Measurements from ENCODE around the gene C1QL2. TPM values are rescaled to one million over a fixed set of nuclear protein-coding genes. Genes with fewer than 3 reads are reported as not detected.

Gene C1QL2
- total RNA-seq (ENCODE audit: insufficient read depth, low replicate concordance): 0.48 TPM

- DNase-seq (ENCODE audit: low spot score): no peak
These were observed at the start of gene C1QL2 for GRCh38 chr2:119158563-119159347. Gene C1QL2, minus strand, starts transcription at chr2:119158751. Its CDS starts 482 bp downstream, at chr2:119158269.

GRCh38 chr2:119207447-119207846 lies 48.9 kb upstream of the C1QL2 start:
- DNase-seq (ENCODE audit: low spot score): no peak

- DNase-seq (ENCODE audit: low spot score): no peak
These were observed 47.6 kb upstream of the C1QL2 start for GRCh38 chr2:119206201-119206600.

GRCh38 chr2:119205001-119205706 lies 46.6 kb upstream of the C1QL2 start:
- DNase-seq (ENCODE audit: low spot score): no peak

- DNase-seq (ENCODE audit: low spot score): no peak
These were observed 46.0 kb upstream of the C1QL2 start for GRCh38 chr2:119204525-119204924.

GRCh38 chr2:119202610-119203310 lies 44.2 kb upstream of the C1QL2 start:
- DNase-seq (ENCODE audit: low spot score): no peak

- DNase-seq (ENCODE audit: low spot score): no peak
These were observed 43.3 kb upstream of the C1QL2 start for GRCh38 chr2:119201815-119202214.

- DNase-seq (ENCODE audit: low spot score): peak; percentile 82
These were observed 39.8 kb upstream of the C1QL2 start for GRCh38 chr2:119198240-119198840.

- DNase-seq (ENCODE audit: low spot score): peak; percentile 64
These were observed 39.1 kb upstream of the C1QL2 start for GRCh38 chr2:119197529-119198239.

GRCh38 chr2:119197126-119197405 lies 38.5 kb upstream of the C1QL2 start:
- DNase-seq (ENCODE audit: low spot score): no peak

GRCh38 chr2:119196301-119197125 lies 38.0 kb upstream of the C1QL2 start:
- no peak for DNase-seq (ENCODE audit: low spot score)

- DNase-seq (ENCODE audit: low spot score): no peak
These were observed 37.3 kb upstream of the C1QL2 start for GRCh38 chr2:119195887-119196286.

GRCh38 chr2:119195001-119195400 lies 36.5 kb upstream of the C1QL2 start:
- no peak for DNase-seq (ENCODE audit: low spot score)

GRCh38 chr2:119192893-119193292 lies 34.3 kb upstream of the C1QL2 start:
- no peak for DNase-seq (ENCODE audit: low spot score)

- no peak for DNase-seq (ENCODE audit: low spot score)
These were observed 32.0 kb upstream of the C1QL2 start for GRCh38 chr2:119190321-119191111.

- DNase-seq (ENCODE audit: low spot score): no peak
These were observed 26.0 kb upstream of the C1QL2 start for GRCh38 chr2:119184512-119184911.

GRCh38 chr2:119181791-119182445 lies 23.4 kb upstream of the C1QL2 start:
- no peak for DNase-seq (ENCODE audit: low spot score)

- DNase-seq (ENCODE audit: low spot score): no peak
These were observed 22.8 kb upstream of the C1QL2 start for GRCh38 chr2:119181391-119181790.

- no peak for DNase-seq (ENCODE audit: low spot score)
These were observed 22.3 kb upstream of the C1QL2 start for GRCh38 chr2:119180892-119181291.
